Stimulated activated naive CD4-positive, alpha-beta T cell (primary cell): Measurements from ENCODE around the gene ZNF407.
"Not testable (repeated sequence)": the region's sequence is repeated elsewhere in the genome, so short reads cannot be mapped to it uniquely, and the experiment has no call there.

Experiments
- DNase-seq, 6 experiments: peaks; one replicate each; lab custom pipeline; 2025; lab: John Stamatoyannopoulos, UW

The ZNF407 gene

DNA sequence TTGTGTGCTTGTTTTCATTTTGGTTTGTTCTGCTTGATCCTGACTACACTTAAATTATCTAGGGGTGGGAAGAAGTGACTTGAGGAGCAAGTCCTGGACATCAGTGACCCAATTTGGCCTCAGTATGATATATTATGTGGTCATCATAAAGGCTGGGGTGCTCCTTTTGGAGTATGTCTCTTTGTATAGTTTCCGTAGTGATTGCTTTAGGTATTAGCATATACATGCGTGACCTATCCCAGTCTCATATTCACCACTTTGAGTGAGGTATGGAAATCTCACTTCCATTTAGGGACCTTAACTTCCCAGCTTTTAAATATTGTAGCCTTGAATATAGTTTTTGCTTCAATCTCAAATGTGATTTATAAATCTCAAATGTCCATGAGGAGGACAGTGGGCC is 370.3 kb downstream of the ZNF407 start:
- DNase-seq: no peak

DNA sequence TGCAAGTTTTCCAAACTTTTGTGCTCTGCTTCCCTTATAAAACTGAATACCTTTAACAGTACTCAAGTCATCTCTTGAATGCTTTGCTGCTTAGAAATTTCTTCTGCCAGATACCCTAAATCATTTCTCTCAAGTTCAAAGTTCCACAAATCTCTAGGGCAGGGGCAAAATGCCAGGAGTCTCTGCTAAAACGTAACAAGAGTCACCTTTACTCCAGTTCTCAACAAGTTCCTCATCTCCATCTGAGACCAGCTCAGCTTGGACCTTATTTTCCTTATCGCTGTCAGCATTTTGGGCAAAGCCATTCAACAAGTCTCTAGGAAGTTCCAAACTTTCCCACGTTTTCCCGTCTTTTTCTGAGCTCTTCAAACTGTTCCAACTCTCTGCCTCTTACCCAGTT is 373.7 kb downstream of the ZNF407 start:
- DNase-seq: not testable (repeated sequence)

DNA sequence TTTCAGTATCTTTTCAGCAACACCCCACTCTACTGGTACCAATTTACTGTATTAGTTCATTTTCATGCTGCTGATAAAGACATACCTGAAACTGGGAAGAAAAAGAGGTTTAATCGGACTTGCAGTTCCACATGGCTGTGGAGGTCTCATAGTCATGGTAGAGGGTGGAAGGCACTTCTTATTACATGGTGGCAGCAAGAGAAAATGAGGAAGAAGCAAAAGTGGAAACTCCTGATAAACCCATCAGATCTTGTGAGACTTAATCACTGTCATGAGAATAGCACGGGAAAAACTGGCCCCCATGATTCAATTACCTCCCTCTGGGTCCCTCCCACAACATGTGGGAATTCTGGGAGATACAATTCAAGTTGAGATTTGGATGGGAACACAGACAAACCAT is 374.1 kb downstream of the ZNF407 start:
- not testable (repeated sequence) for DNase-seq

DNA sequence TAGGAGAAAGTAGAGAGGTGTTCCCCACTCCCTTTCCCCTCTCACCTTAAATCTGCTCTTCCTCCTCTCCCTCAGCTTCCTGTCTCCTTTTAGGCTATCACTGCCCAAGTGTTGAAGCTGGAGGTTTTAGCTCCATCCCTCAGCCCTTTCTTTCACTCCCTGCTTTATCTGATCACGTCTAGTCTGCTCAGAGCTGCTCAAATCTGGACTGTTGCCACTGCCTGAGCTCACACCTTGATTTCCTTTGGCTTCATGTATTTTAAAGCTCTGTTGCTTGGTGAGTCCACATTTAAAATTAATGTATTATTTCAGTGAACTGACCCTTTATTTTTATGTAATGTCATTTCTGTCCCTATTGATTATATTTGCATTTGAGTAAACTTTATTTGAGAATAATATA is 374.7 kb downstream of the ZNF407 start:
- no peak for DNase-seq

DNA sequence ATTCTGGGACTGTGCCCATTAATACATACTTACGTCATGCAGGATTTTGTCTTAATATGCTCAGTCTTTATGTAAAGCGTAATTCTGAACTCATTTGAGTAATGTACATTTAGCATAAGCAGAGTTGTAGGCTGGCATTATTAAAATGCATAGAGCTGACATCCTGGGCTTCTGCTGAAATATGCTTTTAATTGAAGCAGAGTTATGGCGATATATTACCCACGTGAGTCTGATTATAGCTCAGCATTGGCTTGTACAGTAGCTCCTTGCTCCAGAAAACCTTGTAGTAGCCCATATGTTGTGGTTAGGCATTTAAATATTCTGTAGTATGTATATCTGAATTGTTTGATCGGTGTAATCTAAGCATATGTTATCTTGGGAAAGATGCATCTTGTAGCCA is 377.3 kb downstream of the ZNF407 start:
- no peak for DNase-seq

DNA sequence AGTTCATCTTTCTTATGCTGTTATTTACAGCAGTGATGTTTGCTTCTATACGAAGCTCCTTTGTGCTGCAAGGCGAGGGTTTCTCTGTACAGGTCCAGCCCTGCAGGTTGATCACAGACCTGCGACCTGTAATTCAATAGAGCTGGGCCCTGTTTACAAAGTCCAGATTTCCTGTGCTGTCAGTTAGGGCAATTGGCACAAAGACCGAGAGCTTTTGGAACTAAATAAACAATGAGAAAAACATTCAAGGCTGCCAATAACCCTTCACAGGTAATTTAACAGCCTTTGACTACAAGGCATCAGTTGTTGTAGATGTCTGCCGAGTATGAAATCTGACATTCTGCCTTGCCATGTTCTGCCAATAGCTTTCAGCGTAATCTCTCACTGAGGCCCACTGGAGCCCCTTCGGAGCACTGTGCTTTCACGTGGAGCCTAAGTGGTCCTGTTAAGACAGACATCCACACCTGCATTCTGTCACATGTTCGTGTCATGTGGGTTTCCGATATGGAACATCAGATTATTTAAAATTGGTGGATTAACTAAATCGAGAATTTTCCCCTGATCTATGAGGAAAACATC is 378.8 kb downstream of the ZNF407 start:
- DNase-seq: no peak

DNA sequence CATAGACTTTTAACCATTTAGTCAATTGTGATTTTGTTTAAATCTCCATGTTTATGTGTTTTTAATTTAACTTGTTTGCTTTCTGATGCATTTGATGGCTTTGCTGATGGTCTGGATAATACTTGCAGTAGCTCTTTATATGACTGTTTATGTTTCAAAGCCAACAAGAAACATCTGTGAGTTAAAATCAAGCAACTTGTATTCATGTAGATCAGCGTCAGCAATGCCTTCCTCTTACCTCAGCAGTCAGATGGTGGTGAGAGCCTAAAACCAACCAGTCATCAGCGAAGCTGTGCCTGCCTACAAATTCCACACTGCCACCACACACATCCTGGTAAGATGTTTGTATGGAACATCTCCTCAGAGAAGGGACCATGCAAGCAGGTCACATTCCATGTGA is 379.4 kb downstream of the ZNF407 start:
- no peak for DNase-seq

DNA sequence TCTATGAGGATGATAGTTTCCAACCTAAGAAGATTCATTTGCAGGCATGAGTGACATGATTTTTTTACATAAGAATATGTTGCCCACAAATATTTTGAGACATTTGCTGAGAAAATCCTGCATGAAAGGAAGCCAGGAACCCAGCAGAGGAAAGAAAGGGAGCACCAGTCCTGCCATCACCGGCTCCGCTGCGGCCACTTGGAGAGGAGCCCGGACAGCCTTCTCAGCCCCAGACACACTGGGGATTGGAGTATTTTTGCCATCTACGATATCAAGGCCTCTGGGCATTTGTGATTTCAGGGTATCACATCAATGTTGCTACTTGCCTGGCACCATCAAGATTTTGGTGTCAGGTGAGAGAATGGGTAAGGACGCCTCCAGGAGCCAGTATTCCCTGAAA is 383.0 kb downstream of the ZNF407 start:
- DNase-seq: no peak

DNA sequence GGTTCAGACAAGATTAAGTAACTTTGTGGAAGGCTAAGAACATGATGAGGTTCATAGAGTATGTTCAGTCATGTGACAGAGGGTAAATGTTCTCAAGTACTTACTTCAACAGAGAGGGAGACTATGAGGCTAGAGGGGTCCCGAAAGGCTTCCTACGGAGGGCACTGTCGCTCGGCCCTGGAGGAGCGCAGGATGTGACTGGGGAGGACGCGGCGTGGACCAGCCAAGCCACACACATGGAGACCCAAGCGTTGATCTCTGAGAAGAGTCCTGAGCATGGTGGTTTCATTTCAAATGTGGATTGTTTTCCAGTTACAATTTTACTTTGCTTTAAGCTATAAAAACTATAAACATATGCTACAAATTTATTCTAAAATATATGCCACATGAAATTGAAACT is 383.8 kb downstream of the ZNF407 start:
- DNase-seq: no peak

DNA sequence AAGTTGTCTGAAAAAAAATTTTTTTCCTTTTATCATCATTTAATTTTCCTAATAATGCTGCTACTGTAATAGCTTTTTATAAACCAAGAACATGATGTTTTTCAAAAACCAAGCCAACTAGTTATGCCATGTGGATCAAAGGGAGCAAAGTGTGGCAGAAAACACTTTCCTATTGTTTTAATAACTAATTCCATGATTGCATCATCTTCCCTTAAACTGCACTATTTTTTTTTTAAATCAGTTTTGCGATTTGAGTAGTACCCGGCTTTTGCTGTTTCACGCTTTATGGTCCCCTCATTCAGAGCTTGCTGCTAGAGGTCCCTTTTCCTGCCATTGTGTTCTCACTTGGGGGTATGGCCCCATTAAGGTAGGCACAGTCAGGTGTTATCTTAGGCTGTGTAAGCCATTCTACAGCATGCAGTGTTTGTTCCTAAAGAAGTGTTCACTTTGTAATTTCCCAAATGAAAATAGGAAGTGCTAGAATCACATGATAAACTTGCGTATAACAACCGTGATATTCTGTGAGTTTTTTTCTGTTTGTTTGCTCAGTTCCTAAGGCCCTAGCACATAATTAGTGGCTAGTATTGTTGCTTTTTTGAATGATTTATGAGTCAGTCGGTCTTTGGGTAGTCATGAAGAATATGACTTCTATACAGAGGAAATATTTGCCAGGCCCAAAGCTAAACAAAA is 385.4 kb downstream of the ZNF407 start:
- DNase-seq: no peak

DNA sequence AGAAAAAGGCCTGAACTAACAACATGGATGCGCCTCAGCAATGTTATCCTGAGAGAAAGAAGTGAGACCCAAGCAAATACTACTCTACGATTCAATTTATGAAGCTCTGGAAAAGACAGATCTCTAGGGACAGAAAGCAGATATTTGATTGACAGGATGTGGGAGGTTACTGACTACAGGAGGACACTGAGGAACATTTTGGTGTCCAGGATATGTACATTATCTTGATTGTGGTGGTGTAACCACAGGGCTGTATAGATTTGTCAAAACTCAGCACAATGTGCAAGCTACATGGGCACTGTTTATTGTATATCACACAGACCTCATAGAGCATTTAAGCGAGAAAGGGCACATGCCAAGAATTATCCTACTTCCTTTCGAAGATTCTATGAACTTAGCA is 391.5 kb downstream of the ZNF407 start:
- no peak for DNase-seq

DNA sequence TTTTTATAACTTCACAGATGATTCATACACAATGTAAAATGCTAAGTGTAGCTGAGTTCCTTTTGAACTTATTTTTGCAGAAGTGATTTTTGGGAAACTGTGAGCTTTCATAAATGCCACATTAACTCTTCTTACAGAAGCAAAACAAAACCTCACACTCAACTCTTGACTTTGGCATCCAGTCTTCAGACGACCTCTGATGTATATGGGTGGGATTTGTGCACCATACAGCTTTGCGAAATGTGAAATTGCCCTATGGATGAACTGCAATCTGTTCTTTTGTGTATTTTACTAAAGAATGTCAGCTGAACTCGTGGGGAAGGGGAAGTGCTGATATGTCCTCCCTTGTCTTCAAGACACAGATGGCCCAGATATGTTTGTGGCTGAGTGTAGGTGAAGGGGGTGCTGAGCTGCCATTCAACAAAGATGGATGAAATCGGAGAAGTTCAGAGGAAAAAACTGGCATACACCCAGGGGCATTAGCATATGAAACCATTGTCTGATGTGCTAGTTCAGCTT is 393.0 kb downstream of the ZNF407 start:
- no peak for DNase-seq

DNA sequence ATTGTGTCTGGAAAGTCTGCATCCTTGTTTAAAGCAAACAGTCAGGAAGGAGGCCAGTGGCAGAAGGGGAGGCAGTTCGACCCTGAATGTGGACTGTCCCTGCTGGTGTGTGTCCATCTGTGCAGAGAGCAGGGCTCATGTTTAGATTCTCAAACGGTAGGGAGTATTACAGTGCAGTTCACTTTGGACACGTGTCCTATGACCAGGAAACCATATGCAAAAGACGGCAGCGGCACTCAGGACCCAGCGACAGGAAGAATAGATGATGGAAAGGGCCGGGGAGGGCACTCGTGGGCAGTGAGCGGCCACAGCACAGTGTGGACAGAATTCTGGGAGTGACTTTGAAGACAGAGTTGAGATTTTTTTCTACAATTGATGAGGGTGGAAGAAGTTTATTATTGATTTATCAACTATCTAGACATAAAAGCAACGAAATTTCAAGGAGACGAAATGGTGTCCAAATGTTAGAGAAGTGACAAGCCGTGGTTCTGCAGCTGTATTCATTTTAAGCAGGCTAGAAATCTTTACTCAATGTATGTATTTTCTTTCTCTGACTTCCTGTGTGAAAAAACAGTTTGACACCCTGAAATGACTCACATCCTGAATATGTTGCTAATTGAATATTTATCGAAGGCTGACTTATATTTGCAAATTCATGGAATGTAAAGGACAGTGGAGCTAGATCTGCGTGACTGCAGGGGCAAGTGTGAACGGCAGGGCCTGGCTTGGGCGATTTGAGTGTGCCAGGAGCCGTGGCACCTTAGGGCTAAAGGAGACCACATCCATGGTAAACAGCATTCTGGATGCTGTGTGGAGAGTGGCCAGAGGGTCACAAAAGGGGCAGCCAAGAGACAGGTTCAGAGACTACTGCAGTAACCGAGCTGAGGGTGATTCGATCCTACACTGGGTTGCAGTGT is 397.1 kb downstream of the ZNF407 start:
- no peak for DNase-seq

DNA sequence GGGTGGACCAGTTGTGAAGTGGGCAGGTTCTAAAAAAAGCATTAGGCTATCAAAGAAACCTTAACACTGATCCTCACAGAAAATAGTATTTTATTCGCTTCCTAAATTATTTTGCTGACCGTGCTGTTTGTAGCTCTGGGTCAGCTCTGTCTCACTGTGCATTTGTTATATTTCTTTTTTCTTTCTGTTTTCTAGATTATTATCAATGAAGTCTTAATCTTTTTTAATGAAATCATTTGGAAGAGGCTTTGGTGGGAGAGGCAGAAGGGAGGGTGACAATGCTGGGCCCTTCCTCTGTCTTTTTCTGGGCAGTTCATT is 397.7 kb downstream of the ZNF407 start:
- no peak for DNase-seq

DNA sequence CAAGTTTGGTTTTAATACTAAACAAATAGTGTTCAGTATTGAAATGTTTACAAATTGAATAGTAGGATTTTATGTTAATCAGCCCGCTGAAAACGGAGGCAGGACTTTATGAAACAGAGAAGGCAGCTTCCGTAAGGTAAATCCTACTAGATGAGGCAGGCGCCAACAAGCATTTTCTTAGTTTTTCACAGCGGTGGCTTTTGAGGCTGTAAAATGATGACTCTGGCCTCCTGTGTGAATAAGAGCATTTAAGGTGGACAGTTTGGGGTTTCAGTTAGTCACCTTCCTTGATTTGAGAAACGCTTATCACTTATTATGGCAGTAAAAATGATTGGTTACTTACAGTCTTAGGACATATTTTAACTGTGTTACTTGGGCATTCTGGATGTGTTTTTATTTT is 398.4 kb downstream of the ZNF407 start:
- no peak for DNase-seq

DNA sequence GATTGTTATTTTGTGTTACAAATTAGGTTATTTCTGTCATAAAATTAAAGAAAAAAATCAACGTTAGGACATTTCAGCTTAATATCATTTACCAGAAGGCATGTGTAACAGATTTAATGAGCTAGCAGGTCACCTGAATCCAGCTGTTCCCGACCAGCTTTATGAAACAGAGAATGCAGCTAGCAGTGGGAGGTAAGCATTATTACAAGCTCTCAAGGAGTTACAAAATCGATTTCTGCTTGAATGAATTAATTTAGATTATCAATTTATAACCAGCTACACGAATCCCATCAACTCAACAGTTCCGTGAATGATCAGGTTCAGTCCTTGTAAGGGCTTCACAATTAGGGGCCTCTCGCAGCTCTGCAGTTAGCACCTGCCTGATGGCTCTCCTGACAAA is 399.3 kb downstream of the ZNF407 start:
- DNase-seq: no peak

DNA sequence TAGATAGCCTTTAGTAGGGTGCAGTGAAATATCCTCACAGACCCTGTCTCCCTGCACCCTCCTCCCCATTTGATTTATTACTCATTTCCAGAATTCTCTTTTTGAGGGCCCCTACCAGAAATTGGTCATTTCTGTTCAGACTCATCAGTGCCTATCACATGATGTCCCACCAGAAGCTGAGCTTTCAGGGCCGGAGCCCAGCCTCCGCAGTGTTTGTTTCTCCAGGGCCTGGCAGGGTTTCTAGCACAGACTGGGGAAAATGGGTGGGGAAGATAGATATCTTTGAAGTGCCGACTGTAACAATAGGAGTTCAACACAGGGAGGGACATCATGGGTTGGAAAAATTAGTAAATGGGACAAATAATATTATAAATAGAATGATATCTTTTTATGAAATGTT is 403.2 kb downstream of the ZNF407 start:
- DNase-seq: no peak

DNA sequence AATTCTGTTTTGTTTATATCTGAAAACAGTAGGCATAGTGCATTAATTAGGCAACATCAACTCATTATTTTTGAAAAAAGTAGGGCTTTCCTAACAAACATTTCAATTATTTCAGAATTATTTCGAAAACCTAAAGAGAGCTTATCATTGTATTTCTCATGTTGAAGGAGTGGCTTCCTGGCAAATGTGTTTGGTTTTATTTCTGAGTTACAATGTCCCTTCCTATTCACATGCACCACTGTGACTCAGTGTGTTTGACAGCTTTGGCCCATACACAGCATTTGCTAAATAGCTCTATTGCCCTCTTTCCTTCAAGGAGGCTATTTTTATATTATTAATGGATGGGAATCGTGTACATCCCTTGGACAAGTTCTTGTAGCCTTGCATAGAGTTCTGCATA is 405.4 kb downstream of the ZNF407 start:
- DNase-seq: no peak

DNA sequence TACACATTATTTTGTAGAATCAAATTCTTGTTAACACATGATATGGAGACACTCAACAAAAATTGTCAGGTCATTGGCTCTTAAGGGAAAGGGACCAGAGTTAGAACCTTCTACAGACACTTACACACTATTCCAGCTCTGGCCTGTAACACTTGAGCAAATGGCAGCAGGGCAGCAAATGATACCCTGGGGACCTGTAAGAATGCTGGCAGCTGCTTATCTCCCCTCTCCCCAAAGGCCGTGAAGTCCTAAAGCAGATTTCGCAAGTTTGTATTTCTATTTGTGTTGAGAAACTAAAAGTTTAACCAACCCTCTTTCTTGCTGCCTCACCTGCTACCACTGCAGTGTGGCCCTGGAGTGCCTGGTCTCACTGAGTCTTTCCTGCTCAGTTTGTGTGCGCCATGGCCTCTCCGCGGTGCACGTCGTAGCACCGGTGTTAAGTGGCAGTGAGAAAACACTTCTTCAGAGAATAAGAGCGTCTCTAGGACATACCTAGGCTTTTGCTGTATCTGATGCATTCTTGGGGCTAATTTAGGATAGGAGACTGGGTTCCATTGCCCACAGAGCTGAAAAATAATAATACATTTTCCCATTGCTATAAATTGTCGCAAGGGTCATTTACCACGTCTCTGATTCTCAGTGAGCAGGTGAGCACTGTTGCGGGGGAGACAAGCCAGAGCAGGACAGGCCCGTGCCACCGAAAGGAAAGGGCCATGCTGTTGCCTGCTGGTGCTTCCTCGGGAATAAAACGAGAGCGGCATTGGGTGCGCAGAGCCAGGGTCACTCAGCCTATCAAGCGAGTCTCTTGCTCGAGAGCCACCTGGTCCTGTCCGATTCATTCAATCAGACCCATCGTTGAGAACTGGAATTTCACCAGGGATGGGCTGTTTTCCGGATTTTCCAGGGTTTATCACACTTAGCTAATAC is 406.4 kb downstream of the ZNF407 start:
- no peak for DNase-seq

DNA sequence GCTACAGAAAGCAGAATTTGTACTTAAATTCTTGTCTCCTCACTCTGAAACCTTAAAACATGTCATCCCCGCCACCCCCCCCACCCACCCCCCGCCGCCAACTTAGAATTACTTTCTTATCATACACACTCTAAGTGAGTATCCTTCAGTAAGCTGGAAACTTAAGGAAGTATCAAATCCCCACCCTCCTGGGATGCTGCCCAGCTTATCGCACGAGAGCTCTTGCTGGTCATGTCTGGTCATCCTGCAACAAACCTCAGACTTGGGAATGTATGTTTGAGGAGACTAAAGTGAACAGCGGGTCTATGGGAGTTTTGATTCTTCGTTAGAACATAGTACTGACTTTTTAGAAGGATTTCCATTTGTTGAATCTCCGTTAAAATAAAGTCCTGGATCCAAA is 408.0 kb downstream of the ZNF407 start:
- DNase-seq: no peak

DNA sequence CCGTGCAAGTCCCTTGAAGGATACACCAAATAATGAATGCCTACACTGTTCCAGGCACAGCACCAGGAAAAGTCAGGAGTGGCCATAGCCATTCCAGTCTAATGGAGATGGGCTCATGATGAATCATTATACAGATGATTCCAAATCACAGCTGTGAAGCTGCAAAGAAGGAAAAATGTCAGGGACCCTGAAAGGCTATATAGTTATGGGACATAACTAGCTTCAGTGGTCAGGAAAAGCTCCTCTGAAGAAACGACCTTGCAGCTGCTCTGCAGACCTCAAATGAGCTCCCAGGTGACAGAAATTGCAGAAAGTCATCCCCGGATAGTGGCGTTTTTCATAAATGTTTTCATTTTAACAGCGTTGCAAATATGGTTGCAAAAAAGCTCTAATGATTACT is 410.5 kb downstream of the ZNF407 start:
- no peak for DNase-seq

DNA sequence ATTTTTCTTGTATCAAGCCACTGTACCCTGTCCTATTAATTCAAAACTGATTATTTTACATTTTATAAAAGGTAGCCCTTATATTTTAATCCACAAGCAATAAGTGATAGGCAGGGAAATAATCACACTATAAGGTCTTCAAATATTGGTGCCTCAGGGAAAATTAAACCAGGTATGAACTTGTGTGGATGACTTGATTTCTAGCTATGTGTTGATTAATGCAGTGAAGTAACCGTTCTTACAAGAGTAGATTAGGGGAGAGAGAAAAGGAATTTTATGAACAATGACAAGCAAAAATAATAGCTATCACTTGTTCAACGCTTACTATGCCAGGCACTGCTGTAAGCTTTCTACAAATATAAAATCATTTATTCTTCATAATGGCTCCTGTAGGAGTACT is 411.6 kb downstream of the ZNF407 start:
- DNase-seq: no peak
